Thyroid gland (tissue), 4 donors: ENCODE data around the gene DDX25.

ENCODE experiments used
- CTCF ChIP-seq, 6 experiments: fragments of 200-600 bp in 3 of 6; fragments of 450-650 bp in 3 of 6; sonication (generic) in 3 of 6; IDR thresholded peaks; one replicate each; pipeline ENCODE4 v1.5.1; 2016 to 2019; ENCODE audit warnings: antibody characterized with exemption in 6 of 6, mild to moderate bottlenecking in 2 of 6, inconsistent platforms in 1 of 6, moderate library complexity in 1 of 6
- POLR2A ChIP-seq, 2 donors: fragments of 450-650 bp; IDR thresholded peaks; one replicate each; pipeline ENCODE4 v1.6.1; 2017; ENCODE audit warnings: antibody characterized with exemption in 2 of 2, mild to moderate bottlenecking in 2 of 2, moderate library complexity in 1 of 2

DNA sequence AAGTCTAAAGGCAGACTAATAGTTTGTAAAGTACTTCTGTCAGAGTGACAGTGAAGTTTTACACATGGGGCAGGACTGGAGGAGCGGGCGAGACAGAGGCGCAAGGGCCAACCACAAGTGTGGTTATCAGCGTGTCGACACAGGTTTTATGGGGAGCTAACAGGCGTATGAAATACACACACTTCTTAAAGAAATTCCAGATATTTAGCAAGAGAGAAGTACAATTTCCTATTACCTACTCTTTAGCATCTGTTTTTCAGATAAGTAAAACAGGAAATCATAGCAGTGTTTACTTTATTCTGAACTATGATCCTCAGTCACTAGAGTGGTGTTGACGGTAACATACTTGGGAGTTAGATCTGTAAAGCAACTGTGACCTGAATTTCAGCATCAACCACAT lies 64.0 kb downstream of the DDX25 start:
- no peak for TF ChIP-seq POLR2A (IDR thresholded peaks at IDR 0.05)
- no peak for TF ChIP-seq CTCF (IDR thresholded peaks at IDR 0.05)
